T-helper 1 cell treated with Interleukin-12 subunit alpha and Interleukin-12 subunit beta and Interleukin-4 antibody, amounts not matched to agents 30 μg/mL and 1 μg/mL, for 36 hours (primary cell): ENCODE data around the gene CTIF.

ENCODE experiments used
- H3K27ac Mint-ChIP-seq: one replicate; pipeline ENCODE4 v1.8.0; 2021; ENCODE audit warnings: mild to moderate bottlenecking, mixed read lengths
- H3K27me3 Mint-ChIP-seq: one replicate; pipeline ENCODE4 v1.8.0; 2021; ENCODE audit warnings: low read depth, mixed read lengths
- H3K36me3 Mint-ChIP-seq: one replicate; pipeline ENCODE4 v1.8.0; 2021; ENCODE audit warnings: low read depth, mixed read lengths
- H3K4me1 Mint-ChIP-seq: one replicate; pipeline ENCODE4 v1.8.0; 2021; ENCODE audit warnings: low read depth, mixed read lengths
- H3K4me3 Mint-ChIP-seq: one replicate; pipeline ENCODE4 v1.8.0; 2021; ENCODE audit warnings: mild to moderate bottlenecking, moderate library complexity, mixed read lengths
- H3K9me3 Mint-ChIP-seq: one replicate; pipeline ENCODE4 v1.8.0; 2021; ENCODE audit warnings: mixed read lengths

CTIF gene

DNA sequence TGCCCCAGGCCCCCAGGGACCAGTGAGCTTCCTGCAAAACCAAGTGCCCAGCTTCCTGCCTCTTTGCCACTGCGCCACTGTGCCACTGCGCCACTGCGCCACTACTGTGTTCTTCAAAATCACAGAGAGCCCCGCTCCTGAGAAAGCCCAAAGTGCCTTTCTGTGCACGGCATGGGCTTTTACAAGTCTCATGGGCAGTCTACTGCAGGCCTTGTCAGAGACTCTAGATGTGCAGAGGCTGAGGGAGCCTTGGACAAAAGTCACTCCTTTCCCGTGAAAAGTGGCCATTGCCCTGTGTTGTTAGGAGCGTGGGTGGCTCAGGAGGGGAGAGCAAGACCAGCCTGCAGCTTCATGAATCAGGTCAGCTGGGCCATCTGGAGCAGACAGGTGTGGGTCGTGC, 231.4 kb downstream of the CTIF start:
- Mint-ChIP-seq H3K4me3 (no peak overlapping the region), H3K27me3 (peaks cover 5% of the 10 kb centered on the region)

DNA sequence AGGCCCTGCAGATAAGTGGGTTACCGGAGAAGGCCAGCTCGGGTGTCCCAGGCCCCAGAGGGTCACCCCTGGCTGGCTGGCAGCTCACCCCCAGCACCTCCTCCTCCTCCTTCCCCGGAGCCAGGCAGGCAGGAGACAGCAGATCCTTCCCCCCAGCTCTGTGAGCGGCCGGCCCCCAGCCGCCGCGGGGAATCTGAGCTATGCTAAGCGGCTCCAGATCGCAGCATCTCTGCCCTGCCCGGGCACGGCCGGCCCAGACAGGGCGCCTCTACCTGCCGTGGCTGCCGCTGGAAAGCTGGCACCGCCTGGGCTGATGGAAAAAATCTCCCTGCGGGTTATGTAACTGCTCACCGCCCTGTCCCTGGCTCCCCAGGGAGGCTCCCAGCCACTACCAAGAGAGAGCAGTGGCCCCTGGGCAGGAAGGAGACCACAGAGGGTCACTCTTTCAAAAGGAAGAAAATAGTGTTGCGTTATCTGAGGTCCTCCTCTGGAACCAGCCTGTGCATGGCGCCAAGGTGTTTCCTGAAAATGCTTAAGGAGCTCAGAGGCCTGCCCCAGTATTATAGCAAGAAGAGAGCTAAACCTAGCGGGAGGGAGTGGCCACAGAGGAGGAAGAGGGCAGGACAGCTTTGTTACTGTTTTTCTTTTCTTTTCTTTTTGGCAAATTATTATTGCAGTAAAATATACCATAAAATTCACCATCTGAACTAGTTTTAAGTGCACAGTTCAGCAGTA, 233.0 kb downstream of the CTIF start:
- H3K27me3 Mint-ChIP-seq: peaks cover 5% of the 10 kb centered on the region
- no peaks in the 10 kb centered on the region for H3K4me1 Mint-ChIP-seq
- no peaks in the 10 kb centered on the region for H3K36me3 Mint-ChIP-seq
- no peaks in the 10 kb centered on the region for H3K9me3 Mint-ChIP-seq
- H3K4me3 Mint-ChIP-seq: no peak overlapping the region
- no peak overlapping the region for H3K27ac Mint-ChIP-seq

More for the DNA sequence above, 231.4 kb downstream of the CTIF start:
- no peaks in the 10 kb centered on the region for H3K4me1 Mint-ChIP-seq
- no peaks in the 10 kb centered on the region for H3K9me3 Mint-ChIP-seq
- H3K27ac Mint-ChIP-seq: no peak overlapping the region
- H3K36me3 Mint-ChIP-seq: no peaks in the 10 kb centered on the region

GRCh38 chr18:48772457-48772856, 233.6 kb downstream of the CTIF start:
- Mint-ChIP-seq H3K36me3 (no peaks in the 10 kb centered on the region), H3K4me1 (peaks cover 4% of the 10 kb centered on the region), H3K4me3 (no peak overlapping the region), H3K27ac (no peak overlapping the region), H3K9me3 (no peaks in the 10 kb centered on the region), H3K27me3 (peaks cover 5% of the 10 kb centered on the region)

DNA sequence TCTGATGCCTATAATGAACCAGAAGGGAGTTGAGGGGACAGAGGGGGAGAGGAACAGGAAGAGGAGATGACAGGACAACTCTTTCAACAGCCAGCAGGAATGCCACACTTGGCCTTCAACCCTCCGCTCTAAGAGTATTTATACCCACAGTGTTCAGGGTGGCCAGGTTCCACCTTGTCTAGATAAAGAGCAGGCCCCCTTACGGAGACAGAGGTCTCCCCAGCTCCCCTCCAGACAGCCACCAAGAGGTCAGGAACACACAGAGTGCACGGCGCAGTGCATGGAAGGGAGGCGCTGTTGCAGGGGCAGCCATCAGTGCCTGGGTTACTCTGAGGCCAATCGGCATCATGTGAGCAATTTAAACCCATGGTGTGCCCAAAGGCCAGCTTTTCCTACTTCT, 235.0 kb downstream of the CTIF start:
- H3K9me3 Mint-ChIP-seq: no peaks in the 10 kb centered on the region
- peaks cover 8% of the 10 kb centered on the region for H3K4me1 Mint-ChIP-seq
- H3K27me3 Mint-ChIP-seq: no peaks in the 10 kb centered on the region
- H3K36me3 Mint-ChIP-seq: no peaks in the 10 kb centered on the region
- no peak overlapping the region for H3K27ac Mint-ChIP-seq
- H3K4me3 Mint-ChIP-seq: no peak overlapping the region

DNA sequence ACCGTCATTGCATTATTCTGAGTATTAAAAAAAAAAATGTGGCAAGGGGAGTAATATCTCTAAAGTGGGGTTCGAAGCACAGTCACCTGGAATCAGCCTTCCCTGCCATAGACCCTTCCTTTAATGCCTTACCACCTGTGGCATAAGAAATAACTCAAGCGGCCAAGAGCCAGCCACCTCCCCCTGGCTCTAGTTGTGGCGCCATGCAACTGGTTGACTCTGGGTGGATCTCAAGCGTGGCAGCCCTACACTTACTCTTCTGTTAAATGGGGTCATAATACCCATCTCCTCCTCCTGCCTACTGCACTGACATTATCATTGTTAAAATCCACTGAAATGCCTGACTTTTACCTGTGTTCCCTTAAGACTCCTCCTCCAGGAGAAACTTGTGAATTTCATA, 236.1 kb downstream of the CTIF start:
- no peaks in the 10 kb centered on the region for H3K27me3 Mint-ChIP-seq
- no peaks in the 10 kb centered on the region for H3K36me3 Mint-ChIP-seq
- H3K9me3 Mint-ChIP-seq: no peaks in the 10 kb centered on the region
- H3K4me3 Mint-ChIP-seq: no peak overlapping the region
- H3K27ac Mint-ChIP-seq: no peak overlapping the region
- H3K4me1 Mint-ChIP-seq: peaks cover 9% of the 10 kb centered on the region

DNA sequence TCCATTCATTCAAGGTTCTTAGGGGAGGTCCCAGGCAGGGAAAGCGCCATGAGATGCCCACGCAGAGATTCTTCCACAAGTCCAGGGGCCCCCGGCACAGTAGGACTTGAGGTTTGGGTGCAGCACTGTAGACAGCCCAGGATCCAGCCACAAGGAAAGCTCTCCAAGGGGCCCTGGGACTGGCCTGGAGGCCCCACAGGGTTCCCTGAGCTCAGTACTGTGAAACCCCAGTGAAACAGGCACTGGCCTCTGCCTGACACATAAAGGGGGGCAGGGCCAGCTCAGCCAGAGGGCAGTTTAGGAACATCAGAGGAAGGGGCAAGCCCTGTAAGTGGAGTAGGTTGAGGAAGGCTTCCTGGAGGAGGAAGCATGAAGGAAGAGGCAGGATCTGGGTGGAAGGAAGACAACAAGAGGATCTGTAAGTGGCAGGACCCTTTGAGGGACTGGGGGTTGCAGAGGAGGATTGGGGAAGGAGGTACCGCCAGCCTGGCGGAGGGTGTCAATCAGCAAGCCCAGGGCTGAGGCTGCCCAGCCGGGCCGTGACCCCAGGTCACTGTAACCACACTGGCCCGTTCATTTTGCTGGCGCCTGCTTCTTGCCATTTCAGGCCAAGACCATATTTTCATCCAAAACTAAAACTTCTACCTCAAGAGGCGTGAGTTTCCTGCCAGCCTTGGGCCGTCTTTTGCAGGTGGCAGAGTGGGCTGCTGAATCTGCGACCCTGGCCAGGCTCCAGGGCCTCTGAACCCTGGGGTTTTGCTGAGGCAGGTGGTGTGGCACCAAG, 236.7 kb downstream of the CTIF start:
- no peaks in the 10 kb centered on the region for H3K36me3 Mint-ChIP-seq
- no peak overlapping the region for H3K27ac Mint-ChIP-seq
- H3K4me3 Mint-ChIP-seq: no peak overlapping the region
- no peaks in the 10 kb centered on the region for H3K27me3 Mint-ChIP-seq
- no peaks in the 10 kb centered on the region for H3K9me3 Mint-ChIP-seq
- peaks cover 10% of the 10 kb centered on the region for H3K4me1 Mint-ChIP-seq

GRCh38 chr18:48776156-48776555, 237.3 kb downstream of the CTIF start:
- H3K4me1 Mint-ChIP-seq: peaks cover 10% of the 10 kb centered on the region
- H3K4me3 Mint-ChIP-seq: no peak overlapping the region
- no peaks in the 10 kb centered on the region for H3K36me3 Mint-ChIP-seq
- H3K9me3 Mint-ChIP-seq: no peaks in the 10 kb centered on the region
- no peaks in the 10 kb centered on the region for H3K27me3 Mint-ChIP-seq
- H3K27ac Mint-ChIP-seq: no peak overlapping the region

- Mint-ChIP-seq H3K9me3 (no peaks in the 10 kb centered on the region), H3K36me3 (no peaks in the 10 kb centered on the region), H3K4me1 (peaks cover 10% of the 10 kb centered on the region), H3K27ac (no peak overlapping the region), H3K4me3 (no peak overlapping the region), H3K27me3 (no peaks in the 10 kb centered on the region)
Measured at GRCh38 chr18:48776641-48777025, 237.8 kb downstream of the CTIF start.

GRCh38 chr18:48777026-48777743, 238.4 kb downstream of the CTIF start:
- no peaks in the 10 kb centered on the region for H3K36me3 Mint-ChIP-seq
- H3K4me3 Mint-ChIP-seq: no peak overlapping the region

DNA sequence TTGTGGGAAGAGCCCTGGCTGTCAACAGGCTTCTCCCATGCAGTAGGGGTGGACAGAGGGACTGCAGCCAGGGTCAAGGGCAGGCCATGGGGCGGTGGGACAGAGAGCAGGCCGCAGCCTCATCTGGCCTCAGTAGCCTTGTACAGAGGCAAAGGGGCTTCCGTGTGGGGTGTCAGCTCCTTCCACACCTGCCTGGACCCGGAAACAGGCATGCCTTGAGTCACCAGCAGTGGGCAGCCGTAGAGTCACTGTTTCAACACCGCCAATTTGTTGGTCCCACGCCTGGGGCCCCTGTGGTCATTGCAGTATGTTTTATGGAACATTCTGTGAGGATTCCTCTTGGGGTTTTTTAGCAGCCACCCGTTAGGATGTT, 238.9 kb downstream of the CTIF start:
- no peak overlapping the region for H3K27ac Mint-ChIP-seq
- H3K36me3 Mint-ChIP-seq: no peaks in the 10 kb centered on the region
- no peaks in the 10 kb centered on the region for H3K27me3 Mint-ChIP-seq
- H3K4me3 Mint-ChIP-seq: no peak overlapping the region
- H3K9me3 Mint-ChIP-seq: no peaks in the 10 kb centered on the region
- peaks cover 10% of the 10 kb centered on the region for H3K4me1 Mint-ChIP-seq

More at GRCh38 chr18:48777026-48777743, 238.4 kb downstream of the CTIF start:
- no peaks in the 10 kb centered on the region for H3K27me3 Mint-ChIP-seq
- no peaks in the 10 kb centered on the region for H3K9me3 Mint-ChIP-seq
- H3K4me1 Mint-ChIP-seq: peaks cover 10% of the 10 kb centered on the region
- no peak overlapping the region for H3K27ac Mint-ChIP-seq

DNA sequence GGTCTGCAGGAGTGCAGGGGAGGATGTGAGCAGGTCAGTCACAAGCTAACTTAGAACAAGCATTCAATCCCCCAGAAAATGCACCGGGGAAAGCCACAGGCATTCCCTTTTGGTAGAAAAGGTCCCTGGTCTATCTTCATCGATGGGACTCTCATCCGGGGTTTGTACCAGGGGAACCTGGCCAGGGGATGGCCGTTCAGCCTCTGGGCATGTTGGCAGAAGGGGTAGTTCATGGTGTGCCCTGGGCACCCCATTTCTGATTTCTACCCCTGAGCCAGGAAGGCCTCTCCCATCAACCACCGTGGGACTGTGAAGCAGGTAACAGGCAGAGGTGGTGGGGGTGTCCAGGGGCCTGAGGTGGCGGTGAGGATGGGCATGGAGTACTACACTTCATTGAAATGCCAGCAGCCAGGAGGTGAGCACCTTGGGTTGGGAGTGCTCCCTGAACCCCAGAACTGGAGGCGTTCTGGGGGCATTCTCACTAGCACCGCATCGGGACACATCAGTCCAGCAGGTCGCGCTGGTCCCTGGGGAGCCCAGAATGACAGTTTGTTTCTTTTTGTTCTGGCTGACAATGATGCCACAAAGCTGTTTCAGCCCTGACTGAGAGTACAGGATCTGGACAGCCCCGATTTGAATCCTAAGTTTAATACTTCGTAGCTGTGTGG, 239.6 kb downstream of the CTIF start:
- Mint-ChIP-seq H3K27me3 (no peaks in the 10 kb centered on the region), H3K4me1 (peaks cover 10% of the 10 kb centered on the region), H3K9me3 (no peaks in the 10 kb centered on the region), H3K27ac (no peak overlapping the region), H3K36me3 (no peaks in the 10 kb centered on the region), H3K4me3 (no peak overlapping the region)

- H3K4me1 Mint-ChIP-seq: peaks cover 15% of the 10 kb centered on the region
Measured at GRCh38 chr18:48779462-48779861, 240.6 kb downstream of the CTIF start.

GRCh38 chr18:48780201-48780912, 241.5 kb downstream of the CTIF start:
- H3K27ac Mint-ChIP-seq: no peak overlapping the region
- H3K9me3 Mint-ChIP-seq: no peaks in the 10 kb centered on the region
- no peak overlapping the region for H3K4me3 Mint-ChIP-seq
- no peaks in the 10 kb centered on the region for H3K27me3 Mint-ChIP-seq
- H3K36me3 Mint-ChIP-seq: no peaks in the 10 kb centered on the region
- peaks cover 22% of the 10 kb centered on the region for H3K4me1 Mint-ChIP-seq

More at GRCh38 chr18:48779462-48779861, 240.6 kb downstream of the CTIF start:
- H3K27ac Mint-ChIP-seq: no peak overlapping the region
- no peak overlapping the region for H3K4me3 Mint-ChIP-seq
- H3K9me3 Mint-ChIP-seq: no peaks in the 10 kb centered on the region
- H3K27me3 Mint-ChIP-seq: no peaks in the 10 kb centered on the region
- no peaks in the 10 kb centered on the region for H3K36me3 Mint-ChIP-seq

DNA sequence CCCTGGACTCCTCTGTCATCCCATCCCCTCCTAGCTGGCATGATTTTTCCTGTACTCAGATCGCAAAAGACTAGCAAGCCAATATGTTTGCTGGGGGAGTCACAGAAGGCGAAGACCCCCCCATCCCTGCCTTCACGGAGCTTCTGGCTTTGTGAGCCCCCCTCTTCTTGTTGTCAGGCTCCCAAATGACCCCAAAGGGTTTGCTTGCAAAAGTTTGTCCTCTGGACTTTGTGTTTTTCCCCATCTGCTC, 242.0 kb downstream of the CTIF start:
- H3K27ac Mint-ChIP-seq: no peak overlapping the region

More for the DNA sequence above, 242.0 kb downstream of the CTIF start:
- H3K36me3 Mint-ChIP-seq: no peaks in the 10 kb centered on the region
- H3K4me3 Mint-ChIP-seq: no peak overlapping the region
- no peaks in the 10 kb centered on the region for H3K9me3 Mint-ChIP-seq
- no peaks in the 10 kb centered on the region for H3K27me3 Mint-ChIP-seq
- peaks cover 22% of the 10 kb centered on the region for H3K4me1 Mint-ChIP-seq
